Measurements from ENCODE around the gene KIF18B. TPM values are rescaled to one million over a fixed set of nuclear protein-coding genes. Genes with fewer than 3 reads are reported as not detected.

KIF18B gene
- polyA plus RNA-seq, 1 experiment = 2.4 TPM

DNA sequence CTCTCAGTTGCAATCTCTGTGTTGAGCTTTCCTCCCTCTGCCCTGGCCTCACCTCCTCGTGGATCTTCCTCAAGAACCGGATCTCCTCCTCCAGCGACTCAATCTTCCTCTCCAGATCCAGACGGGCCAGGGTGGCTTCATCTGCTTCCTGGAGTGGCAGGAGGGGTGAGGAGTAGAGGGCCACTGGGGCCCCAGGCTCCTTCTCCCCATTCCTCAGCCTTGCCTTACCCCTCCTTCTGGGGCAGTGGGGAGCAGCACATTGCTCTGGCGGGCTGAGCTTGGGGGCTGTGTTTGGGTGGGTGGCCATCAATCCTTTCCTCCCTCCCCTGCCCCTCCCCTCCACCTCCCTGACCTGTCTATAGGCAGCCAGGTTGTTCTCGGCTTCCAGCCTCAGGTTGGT lies 33.9 kb downstream of the KIF18B start:
- POLR2A ChIA-PET = interaction anchor here (0.6 kb wide), 1 partner anchor 174 kb away, joined by 3 read pairs; no protein-coding TSS in a partner anchor

GRCh38 chr17:44912763-44913544 lies 34.6 kb downstream of the KIF18B start:
- POLR2A ChIA-PET = no interaction called here

More for the DNA sequence above, 33.9 kb downstream of the KIF18B start:
- CTCF ChIA-PET = interaction anchor here (0.7 to 1.1 kb wide), 2 partner anchors 107 to 136 kb away, joined by 4 to 5 read pairs; no protein-coding TSS in a partner anchor
- TF ChIP-seq, protein P1, sequence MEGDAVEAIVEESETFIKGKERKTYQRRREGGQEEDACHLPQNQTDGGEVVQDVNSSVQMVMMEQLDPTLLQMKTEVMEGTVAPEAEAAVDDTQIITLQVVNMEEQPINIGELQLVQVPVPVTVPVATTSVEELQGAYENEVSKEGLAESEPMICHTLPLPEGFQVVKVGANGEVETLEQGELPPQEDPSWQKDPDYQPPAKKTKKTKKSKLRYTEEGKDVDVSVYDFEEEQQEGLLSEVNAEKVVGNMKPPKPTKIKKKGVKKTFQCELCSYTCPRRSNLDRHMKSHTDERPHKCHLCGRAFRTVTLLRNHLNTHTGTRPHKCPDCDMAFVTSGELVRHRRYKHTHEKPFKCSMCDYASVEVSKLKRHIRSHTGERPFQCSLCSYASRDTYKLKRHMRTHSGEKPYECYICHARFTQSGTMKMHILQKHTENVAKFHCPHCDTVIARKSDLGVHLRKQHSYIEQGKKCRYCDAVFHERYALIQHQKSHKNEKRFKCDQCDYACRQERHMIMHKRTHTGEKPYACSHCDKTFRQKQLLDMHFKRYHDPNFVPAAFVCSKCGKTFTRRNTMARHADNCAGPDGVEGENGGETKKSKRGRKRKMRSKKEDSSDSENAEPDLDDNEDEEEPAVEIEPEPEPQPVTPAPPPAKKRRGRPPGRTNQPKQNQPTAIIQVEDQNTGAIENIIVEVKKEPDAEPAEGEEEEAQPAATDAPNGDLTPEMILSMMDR (IDR thresholded peaks at IDR 0.05; ENCODE audit: low read depth, low read length) = no peak
- Histone ChIP-seq H3K4me3 (ENCODE audit: low read depth, low read length) (no peak overlapping the region), H3K9me3 (ENCODE audit: control insufficient read depth, insufficient read depth, low read length) (no peaks in the 10 kb centered on the region; the same call in 1 of the 2 replicates), H3K27ac (ENCODE audit: low read depth, low read length) (no peak overlapping the region), H3K27me3 (ENCODE audit: control insufficient read depth, insufficient read depth, low read length) (peaks cover 12% of the 10 kb centered on the region)
- no peak for DNase-seq (ENCODE audit: low read depth, low spot score)

DNA sequence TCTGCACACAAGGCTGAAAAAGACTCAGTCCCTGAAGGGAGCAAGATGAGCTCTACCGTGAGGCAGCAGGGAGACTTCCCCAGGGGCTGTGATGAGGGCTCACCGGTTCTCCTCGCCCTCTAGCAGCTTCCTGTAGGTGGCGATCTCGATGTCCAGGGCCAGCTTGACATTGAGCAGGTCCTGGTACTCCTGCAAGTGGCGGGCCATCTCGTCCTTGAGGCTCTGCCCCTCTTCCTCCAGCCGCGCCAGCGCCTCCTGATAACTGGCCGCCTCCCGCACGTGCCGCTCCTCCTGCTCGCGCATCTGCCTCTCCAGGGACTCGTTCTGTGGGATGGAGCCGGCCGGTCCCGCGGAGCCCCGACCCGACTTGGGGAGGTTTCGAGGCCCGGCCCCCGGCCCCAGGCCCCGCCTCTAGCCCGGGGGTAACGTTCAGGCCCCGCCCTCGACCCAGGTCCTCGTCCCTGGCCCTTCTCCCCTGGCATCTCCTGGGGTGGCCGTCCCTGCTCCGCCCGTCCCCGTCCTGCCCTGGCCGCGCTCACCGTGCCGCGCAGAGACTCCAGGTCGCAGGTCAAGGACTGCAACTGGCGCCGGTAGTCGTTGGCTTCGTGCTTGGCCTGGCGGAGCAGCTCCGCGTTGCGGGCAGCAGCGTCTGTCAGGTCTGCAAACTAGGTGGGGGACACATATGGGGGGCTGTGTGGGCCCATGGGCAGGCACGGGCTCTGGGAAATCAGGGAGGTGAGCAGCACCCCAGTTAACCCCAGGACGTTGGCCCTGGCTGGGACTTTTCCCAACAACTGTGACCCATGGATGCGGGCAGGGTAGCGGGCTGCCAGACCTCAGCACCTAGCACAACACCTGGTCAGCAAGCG lies 36.2 kb downstream of the KIF18B start:
- no peaks in the 10 kb centered on the region; the same call in 1 of the 2 replicates for H3K9me3 ChIP-seq (ENCODE audit: control insufficient read depth, insufficient read depth, low read length)
- no peak overlapping the region for H3K4me3 ChIP-seq (ENCODE audit: low read depth, low read length)
- H3K27me3 ChIP-seq (ENCODE audit: control insufficient read depth, insufficient read depth, low read length) = peaks cover 12% of the 10 kb centered on the region
- H3K27ac ChIP-seq (ENCODE audit: low read depth, low read length) = no peak overlapping the region
- no peak for DNase-seq (ENCODE audit: low read depth, low spot score)
- TF ChIP-seq, protein P1 (IDR thresholded peaks at IDR 0.05; ENCODE audit: low read depth, low read length) = peak; percentile 53
- POLR2A ChIA-PET = interaction anchor here (0.5 to 2.5 kb wide), 2 partner anchors 12 to 231 kb away, joined by 5 to 9 read pairs; partner anchors contain the start of gene EFTUD2
- CTCF ChIA-PET = interaction anchor here (0.5 to 3.6 kb wide), 4 partner anchors 10 to 163 kb away, joined by 3 to 24 read pairs (median 10); no protein-coding TSS in a partner anchor

More at GRCh38 chr17:44912763-44913544, 34.6 kb downstream of the KIF18B start:
- no peak for DNase-seq (ENCODE audit: low read depth, low spot score)
- no peak overlapping the region for H3K27ac ChIP-seq (ENCODE audit: low read depth, low read length)
- CTCF ChIA-PET = interaction anchor here (0.7 to 1.4 kb wide), 3 partner anchors 108 to 222 kb away, joined by 3 to 6 read pairs (median 5); partner anchors contain the start of gene ACBD4
- H3K9me3 ChIP-seq (ENCODE audit: control insufficient read depth, insufficient read depth, low read length) = no peaks in the 10 kb centered on the region; the same call in 1 of the 2 replicates
- no peak overlapping the region for H3K4me3 ChIP-seq (ENCODE audit: low read depth, low read length)
- TF ChIP-seq, protein P1 (IDR thresholded peaks at IDR 0.05; ENCODE audit: low read depth, low read length) = no peak
- peaks cover 12% of the 10 kb centered on the region for H3K27me3 ChIP-seq (ENCODE audit: control insufficient read depth, insufficient read depth, low read length)

DNA sequence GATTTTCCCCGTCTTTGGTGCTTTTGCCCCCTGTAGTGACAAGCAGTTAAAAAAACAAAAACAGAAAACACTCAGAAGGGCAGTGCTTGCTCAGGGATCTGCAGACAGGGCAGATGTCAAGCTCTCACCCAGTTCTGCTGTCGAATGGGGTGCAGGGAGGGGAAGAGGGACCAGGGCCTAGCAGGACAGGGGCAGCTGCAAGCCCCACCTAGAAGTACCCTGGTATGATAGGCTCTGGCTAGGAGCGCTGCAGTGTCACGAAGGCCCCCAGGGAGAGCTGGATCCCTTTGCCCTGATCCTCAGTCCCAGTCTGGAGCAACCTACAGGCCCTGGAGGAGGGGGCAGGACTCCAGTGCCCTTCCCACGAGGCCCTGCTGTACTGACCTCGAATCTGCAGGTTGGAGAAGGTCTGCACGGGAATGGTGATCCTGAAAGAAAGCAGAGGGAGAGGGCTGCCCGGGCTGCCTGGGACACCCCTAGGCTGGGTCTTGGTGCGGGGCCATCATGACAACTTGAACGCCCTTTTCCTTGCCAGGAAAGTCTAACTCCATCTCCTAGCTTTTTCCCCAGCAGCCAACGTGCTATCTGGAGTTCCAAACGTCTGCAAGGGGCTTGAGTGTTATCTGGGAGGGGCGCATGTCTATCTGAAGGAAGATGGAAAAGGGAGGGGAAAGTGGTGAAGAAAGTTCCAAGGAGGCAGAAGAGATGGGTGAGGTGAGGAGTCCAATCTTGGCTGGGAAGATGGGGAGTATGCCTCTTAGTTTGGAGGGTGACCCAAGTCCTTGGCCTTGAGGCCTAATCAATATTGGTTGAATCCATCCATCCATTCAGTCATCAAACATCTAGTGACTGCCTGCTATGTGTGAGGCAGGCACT lies 37.1 kb downstream of the KIF18B start:
- no peak overlapping the region for H3K4me3 ChIP-seq (ENCODE audit: low read depth, low read length)
- peaks cover 12% of the 10 kb centered on the region for H3K27me3 ChIP-seq (ENCODE audit: control insufficient read depth, insufficient read depth, low read length)
- H3K27ac ChIP-seq (ENCODE audit: low read depth, low read length) = no peak overlapping the region
- no peaks in the 10 kb centered on the region; the same call in 1 of the 2 replicates for H3K9me3 ChIP-seq (ENCODE audit: control insufficient read depth, insufficient read depth, low read length)
- TF ChIP-seq, protein P1 (IDR thresholded peaks at IDR 0.05; ENCODE audit: low read depth, low read length) = no peak
- DNase-seq (ENCODE audit: low read depth, low spot score) = no peak
- POLR2A ChIA-PET = interaction anchor here (0.5 to 2.5 kb wide), 5 partner anchors 9 to 232 kb away, joined by 3 to 9 read pairs (median 4); partner anchors contain the start of gene EFTUD2
- CTCF ChIA-PET = interaction anchor here (0.8 to 3.6 kb wide), 8 partner anchors 8 to 225 kb away, joined by 3 to 24 read pairs (median 6); partner anchors contain the start of gene ACBD4
